Measurements from ENCODE around the gene ALPK3. TPM values are rescaled to one million over a fixed set of nuclear protein-coding genes. Genes with fewer than 3 reads are reported as not detected.

Gene ALPK3
- total RNA-seq, 6 donors from 2014 or later: 7.9 to 36.4 (median 13.0) TPM

DNA sequence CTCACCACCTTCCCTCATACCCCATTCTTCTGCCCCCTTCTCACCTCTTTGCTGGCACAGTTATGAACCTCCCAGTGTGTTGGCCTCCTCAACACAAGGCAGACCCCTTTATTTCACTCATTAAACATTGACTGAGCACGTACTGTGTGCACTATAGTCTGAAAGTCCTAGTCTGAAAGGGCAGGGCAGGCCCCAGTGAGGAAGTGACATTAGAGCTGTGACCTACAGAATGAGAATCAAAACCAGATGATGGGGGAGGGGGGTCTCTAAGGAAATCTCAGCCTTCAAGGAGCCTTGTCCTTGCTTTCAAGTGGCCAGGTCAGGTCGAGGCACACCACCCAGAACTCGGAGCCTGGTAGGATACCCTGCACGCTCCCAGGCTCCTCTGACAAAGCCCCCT is 70.8 kb downstream of the ALPK3 start:
- ATAC-seq (ENCODE audit: low FRiP score in 2 of 2): no peak
- no peak for TF ChIP-seq POLR2A (IDR thresholded peaks at IDR 0.05)
- TF ChIP-seq POLR2AphosphoS5 (IDR thresholded peaks at IDR 0.05): no peak
- TF ChIP-seq, protein P1, sequence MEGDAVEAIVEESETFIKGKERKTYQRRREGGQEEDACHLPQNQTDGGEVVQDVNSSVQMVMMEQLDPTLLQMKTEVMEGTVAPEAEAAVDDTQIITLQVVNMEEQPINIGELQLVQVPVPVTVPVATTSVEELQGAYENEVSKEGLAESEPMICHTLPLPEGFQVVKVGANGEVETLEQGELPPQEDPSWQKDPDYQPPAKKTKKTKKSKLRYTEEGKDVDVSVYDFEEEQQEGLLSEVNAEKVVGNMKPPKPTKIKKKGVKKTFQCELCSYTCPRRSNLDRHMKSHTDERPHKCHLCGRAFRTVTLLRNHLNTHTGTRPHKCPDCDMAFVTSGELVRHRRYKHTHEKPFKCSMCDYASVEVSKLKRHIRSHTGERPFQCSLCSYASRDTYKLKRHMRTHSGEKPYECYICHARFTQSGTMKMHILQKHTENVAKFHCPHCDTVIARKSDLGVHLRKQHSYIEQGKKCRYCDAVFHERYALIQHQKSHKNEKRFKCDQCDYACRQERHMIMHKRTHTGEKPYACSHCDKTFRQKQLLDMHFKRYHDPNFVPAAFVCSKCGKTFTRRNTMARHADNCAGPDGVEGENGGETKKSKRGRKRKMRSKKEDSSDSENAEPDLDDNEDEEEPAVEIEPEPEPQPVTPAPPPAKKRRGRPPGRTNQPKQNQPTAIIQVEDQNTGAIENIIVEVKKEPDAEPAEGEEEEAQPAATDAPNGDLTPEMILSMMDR (IDR thresholded peaks at IDR 0.05): no peak
- TF ChIP-seq EP300 (IDR thresholded peaks at IDR 0.05): no peak
- Histone ChIP-seq H3K36me3 (no peaks in the 10 kb centered on the region), H3K27ac (no peak overlapping the region), H3K9me3 (no peaks in the 10 kb centered on the region), H3K4me1 (no peaks in the 10 kb centered on the region), H3K4me3 (no peak overlapping the region), H3K27me3 (no peaks in the 10 kb centered on the region)
- DNase-seq: no peak
- WGBS, 2 donors: 67 to 82% methylated on average over 4 of the region's 4 CpGs

DNA sequence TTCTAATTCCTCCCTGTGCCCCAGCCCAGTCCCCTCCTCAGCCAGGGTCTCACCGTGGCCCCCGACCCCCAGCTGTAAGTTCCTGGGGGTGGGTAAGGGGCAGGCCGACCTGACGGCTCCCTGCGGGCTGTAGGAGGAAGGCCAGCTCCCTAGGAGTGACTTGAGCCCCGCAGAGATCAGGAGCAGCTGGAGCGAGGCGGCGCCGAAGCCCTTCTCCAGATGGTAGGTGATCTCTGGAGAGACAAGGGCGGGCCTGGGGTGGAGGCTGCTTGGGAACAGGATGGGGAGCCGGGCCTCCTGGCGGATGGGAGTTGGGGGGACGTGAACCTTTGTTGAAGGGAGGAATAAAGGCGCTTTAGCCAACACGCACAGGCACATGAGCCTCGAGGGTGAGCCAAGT is 71.5 kb downstream of the ALPK3 start:
- TF ChIP-seq, protein P1 (IDR thresholded peaks at IDR 0.05): no peak
- TF ChIP-seq EP300 (IDR thresholded peaks at IDR 0.05): no peak
- no peak for TF ChIP-seq POLR2A (IDR thresholded peaks at IDR 0.05)
- no peak for TF ChIP-seq POLR2AphosphoS5 (IDR thresholded peaks at IDR 0.05)

DNA sequence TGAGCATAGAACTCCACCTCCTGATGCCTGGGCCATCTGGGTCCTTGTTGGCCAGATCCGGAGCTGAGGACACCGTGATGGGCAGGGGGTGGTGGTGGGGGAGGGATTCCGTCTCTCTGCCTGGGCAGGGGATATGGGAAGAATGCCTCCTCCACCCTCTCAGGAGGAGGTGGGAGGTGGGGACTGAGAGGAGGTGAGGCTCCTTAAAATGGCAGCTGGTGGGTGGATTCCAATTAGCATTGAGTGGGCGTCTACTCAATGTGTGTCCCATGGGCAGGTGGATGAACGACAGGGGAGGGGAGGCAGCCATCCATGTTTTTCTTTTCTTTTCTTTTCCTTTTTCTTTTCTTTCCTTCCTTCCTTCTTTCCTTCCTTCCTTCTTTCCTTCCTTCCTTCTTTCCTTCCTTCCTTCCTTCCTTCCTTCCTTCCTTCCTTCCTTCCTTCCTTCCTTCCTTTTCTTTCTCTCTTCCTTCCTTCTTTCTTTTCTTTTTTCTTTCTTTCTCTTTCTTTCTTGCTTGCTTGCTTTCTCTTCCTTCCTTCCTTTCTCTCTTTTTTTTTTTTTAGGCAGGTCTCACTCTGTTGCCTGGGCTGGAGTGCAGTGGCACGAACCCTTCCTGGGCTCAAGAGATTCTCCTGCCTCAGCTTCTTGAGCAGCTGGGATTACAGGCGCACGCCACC is 72.3 kb downstream of the ALPK3 start:
- ATAC-seq (ENCODE audit: low FRiP score in 2 of 2) (no peak), DNase-seq (no peak)
- no peak overlapping the region for H3K4me3 ChIP-seq
- no peaks in the 10 kb centered on the region for H3K4me1 ChIP-seq
- 79 to 83% methylated on average over 8 of the region's 8 CpGs for WGBS, 2 donors
- no peaks in the 10 kb centered on the region for H3K9me3 ChIP-seq
- no peaks in the 10 kb centered on the region for H3K36me3 ChIP-seq
- H3K27me3 ChIP-seq: no peaks in the 10 kb centered on the region
- TF ChIP-seq POLR2A (IDR thresholded peaks at IDR 0.05) (no peak), POLR2AphosphoS5 (IDR thresholded peaks at IDR 0.05) (no peak), EP300 (IDR thresholded peaks at IDR 0.05) (no peak)
- TF ChIP-seq, protein P1 (IDR thresholded peaks at IDR 0.05): no peak
- no peak overlapping the region for H3K27ac ChIP-seq

More for the DNA sequence above, 71.5 kb downstream of the ALPK3 start:
- ATAC-seq (ENCODE audit: low FRiP score in 2 of 2) (no peak), DNase-seq (peak in 1 of 2 donors; percentile 65)
- Histone ChIP-seq H3K36me3 (no peaks in the 10 kb centered on the region), H3K4me1 (no peaks in the 10 kb centered on the region), H3K9me3 (no peaks in the 10 kb centered on the region), H3K27me3 (no peaks in the 10 kb centered on the region), H3K4me3 (no peak overlapping the region), H3K27ac (no peak overlapping the region)
- WGBS, 2 donors: 72% methylated on average over 9 to 17 of the region's 17 CpGs

DNA sequence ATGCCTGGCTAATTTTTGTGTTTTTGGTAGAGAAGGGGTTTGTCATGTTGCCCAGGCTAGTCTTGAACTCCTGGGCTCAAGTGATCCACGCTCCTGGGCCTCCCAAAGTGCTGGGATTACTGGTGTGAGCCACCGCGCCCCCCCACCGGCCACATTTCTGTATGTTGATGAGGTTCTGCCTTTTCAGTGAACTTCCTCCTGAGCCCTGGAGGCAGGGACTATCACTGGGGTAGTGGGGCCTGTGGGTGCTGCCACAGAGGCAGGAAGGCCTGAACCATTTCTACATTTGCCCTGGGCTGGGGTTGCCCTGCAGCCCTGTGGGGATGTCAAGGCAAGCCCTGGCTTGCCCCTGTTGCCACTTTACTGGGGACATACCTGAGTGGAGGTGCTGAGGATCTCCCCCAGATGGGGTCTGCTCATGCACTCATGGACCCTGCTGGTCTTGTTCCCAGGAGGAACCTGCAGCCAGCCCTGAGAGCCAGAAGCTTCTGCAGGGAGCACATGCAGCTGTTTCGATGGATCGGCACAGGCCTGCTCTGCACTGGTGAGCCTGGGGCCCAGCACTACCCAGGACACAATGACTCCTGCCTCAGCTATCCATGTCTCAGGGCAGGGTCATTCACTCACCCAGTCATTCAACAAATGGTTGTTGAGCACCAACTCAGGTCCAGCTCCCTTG is 73.0 kb downstream of the ALPK3 start:
- 89 to 95% methylated on average over 6 of the region's 6 CpGs for WGBS, 2 donors
- TF ChIP-seq EP300 (IDR thresholded peaks at IDR 0.05) (no peak), POLR2AphosphoS5 (IDR thresholded peaks at IDR 0.05) (no peak)
- DNase-seq (peak in 1 of 2 donors; percentile 38), ATAC-seq (ENCODE audit: low FRiP score in 2 of 2) (no peak)
- Histone ChIP-seq H3K27me3 (no peaks in the 10 kb centered on the region), H3K36me3 (no peaks in the 10 kb centered on the region), H3K4me1 (no peaks in the 10 kb centered on the region), H3K9me3 (no peaks in the 10 kb centered on the region), H3K4me3 (no peak overlapping the region), H3K27ac (no peak overlapping the region)

DNA sequence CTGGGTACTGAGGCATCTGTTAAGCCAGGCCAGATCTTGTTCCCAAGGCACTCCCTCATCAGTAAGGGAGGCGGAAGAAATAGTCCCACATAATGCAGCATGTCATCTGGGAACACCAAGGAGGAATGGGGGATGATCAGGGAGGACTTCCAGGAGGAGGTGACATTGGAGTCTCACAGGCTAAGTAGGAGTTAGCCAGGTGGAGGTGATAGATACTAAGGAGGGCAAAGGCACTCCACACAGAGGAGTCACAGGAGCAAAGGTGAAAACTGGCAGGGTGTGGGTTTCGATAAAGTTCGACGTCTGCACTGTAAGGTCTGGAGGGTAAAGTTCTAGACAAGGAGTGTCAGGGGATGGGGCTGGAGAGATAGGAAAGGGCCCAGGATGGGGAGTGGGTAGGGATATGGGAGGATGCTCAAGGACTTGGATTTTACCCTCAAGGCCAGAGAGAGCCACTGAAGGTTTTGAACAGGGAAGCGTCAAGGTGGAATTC is 73.6 kb downstream of the ALPK3 start:
- Histone ChIP-seq H3K36me3 (no peaks in the 10 kb centered on the region), H3K4me3 (no peak overlapping the region), H3K27ac (no peak overlapping the region), H3K27me3 (no peaks in the 10 kb centered on the region), H3K4me1 (no peaks in the 10 kb centered on the region), H3K9me3 (no peaks in the 10 kb centered on the region)
- no peak for ATAC-seq (ENCODE audit: low FRiP score in 2 of 2)
- DNase-seq: no peak
- 94 to 99% methylated on average over 5 of the region's 5 CpGs for WGBS, 2 donors
- TF ChIP-seq, protein P1 (IDR thresholded peaks at IDR 0.05): no peak
- no peak for TF ChIP-seq POLR2AphosphoS5 (IDR thresholded peaks at IDR 0.05)
- TF ChIP-seq EP300 (IDR thresholded peaks at IDR 0.05): no peak
- no peak for TF ChIP-seq POLR2A (IDR thresholded peaks at IDR 0.05)
